ENCODE measurements around the gene NONO. TPM values are rescaled to one million over a fixed set of nuclear protein-coding genes. Genes with fewer than 3 reads are reported as not detected.
"Not testable (repeated sequence)": the region's sequence is repeated elsewhere in the genome, so short reads cannot be mapped to it uniquely, and the experiment has no call there.

Gene NONO
- total RNA-seq, 1 experiment from 2014 or later = 551 TPM

DNA sequence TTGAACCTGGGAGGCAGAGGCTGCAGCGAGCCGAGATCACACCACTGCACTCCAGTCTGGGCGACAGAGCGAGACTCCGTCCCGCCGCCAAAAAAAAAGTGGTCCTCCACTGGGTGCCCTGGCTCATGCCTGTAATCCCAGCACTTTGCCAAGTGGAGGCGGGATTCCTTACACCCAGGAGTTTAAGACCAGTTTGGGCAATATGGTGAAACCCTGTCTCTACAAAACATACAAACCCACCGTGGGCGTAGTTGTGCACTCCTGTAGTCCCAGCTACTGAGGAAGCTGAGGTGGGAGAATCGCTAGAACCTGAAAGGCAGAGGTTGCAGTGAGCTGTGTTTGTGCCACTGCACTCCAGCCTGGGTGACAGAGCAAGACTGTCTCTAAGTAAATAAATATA lies 2.1 kb upstream of the NONO start:
- intact Hi-C loops (cut with micrococcal nuclease; ENCODE audit: unreplicated experiment); H3K9me3 ChIP-seq (ENCODE audit: insufficient read depth, low read depth); H3K9me2 ChIP-seq (ENCODE audit: insufficient read depth); BruUV-seq (replicated peaks); H2AFZ ChIP-seq; H3F3A ChIP-seq (ENCODE audit: insufficient read depth, low read depth); DNase-seq; H3K27me3 ChIP-seq (ENCODE audit: insufficient read depth, low read depth); CTCF ChIA-PET; H3K27ac ChIP-seq; POLR2A ChIA-PET (ENCODE audit: unreplicated experiment); H3K4me3 ChIP-seq; H3K4me2 ChIP-seq: not testable (repeated sequence)
- Histone ChIP-seq H3K79me2 (ENCODE audit: low read depth) (peaks cover 28% of the 10 kb centered on the region), H4K20me1 (ENCODE audit: insufficient read depth) (peaks cover 16% of the 10 kb centered on the region), H3K36me3 (ENCODE audit: low read depth) (0 out of 2 replicates have a peak, but pooled peaks cover 14% of the 10 kb centered on the region), H3K4me1 (replicated peaks; ENCODE audit: insufficient read depth) (peaks cover 17% of the 10 kb centered on the region)

DNA sequence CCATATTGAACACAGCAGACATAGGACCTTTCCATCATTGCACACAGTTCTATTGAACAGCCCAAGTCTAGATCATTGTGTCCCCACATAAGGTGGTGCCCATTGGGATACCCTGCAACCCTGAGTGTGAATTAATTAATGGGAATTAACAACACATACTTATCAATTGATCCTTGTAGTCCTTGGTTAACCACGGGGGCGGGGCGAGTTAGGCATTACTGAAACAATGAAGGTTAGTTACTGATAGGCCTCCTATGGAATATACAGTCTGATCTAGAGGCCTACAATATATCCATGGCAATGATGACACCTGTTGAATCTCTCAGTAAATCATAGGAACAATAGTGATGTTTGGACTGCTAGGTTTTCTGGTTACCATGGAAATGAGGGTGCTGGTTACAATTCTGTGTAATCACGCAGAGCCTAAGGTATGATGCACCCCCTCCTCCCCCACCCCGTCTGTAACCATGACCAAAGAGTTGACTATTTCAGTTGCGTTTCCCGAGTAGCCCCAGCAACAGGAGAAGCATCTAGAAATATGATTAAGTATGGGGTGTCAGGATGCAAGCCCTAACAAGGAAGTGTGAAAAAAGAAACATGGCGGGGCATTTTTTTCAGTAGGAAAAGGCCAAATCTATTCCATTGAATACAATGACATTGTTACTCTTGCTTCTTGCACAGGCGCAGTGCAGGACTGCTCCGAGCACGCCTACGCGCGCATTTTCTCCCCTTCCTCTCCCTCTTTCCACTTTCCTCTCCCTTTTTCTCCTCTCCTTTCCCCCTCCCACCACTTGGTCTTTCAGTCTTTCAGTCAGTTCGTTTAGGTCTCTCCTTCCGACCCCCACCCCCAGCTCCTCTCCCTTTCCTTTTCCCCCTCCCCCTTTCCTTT lies 677 bp upstream of the NONO start:
- CTCF ChIA-PET = interaction anchor here (0.7 kb wide), 1 partner anchor 210 kb away, joined by 3 read pairs; no protein-coding TSS in a partner anchor
- no peak for TF ChIP-seq EZH2 (IDR thresholded peaks at IDR 0.05; ENCODE audit: low read depth)
- TF ChIP-seq, protein P1, sequence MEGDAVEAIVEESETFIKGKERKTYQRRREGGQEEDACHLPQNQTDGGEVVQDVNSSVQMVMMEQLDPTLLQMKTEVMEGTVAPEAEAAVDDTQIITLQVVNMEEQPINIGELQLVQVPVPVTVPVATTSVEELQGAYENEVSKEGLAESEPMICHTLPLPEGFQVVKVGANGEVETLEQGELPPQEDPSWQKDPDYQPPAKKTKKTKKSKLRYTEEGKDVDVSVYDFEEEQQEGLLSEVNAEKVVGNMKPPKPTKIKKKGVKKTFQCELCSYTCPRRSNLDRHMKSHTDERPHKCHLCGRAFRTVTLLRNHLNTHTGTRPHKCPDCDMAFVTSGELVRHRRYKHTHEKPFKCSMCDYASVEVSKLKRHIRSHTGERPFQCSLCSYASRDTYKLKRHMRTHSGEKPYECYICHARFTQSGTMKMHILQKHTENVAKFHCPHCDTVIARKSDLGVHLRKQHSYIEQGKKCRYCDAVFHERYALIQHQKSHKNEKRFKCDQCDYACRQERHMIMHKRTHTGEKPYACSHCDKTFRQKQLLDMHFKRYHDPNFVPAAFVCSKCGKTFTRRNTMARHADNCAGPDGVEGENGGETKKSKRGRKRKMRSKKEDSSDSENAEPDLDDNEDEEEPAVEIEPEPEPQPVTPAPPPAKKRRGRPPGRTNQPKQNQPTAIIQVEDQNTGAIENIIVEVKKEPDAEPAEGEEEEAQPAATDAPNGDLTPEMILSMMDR (conservative IDR thresholded peaks at IDR 0.05) = no peak
- H3K36me3 ChIP-seq (ENCODE audit: low read depth) = 0 out of 2 replicates have a peak, but pooled peaks cover 23% of the 10 kb centered on the region
- peak overlapping the region; percentile 82 for H2AFZ ChIP-seq
- H3K9me3 ChIP-seq (ENCODE audit: insufficient read depth, low read depth) = no peaks in the 10 kb centered on the region
- intact Hi-C loops (cut with micrococcal nuclease; ENCODE audit: unreplicated experiment) = loop anchor here (2.0 kb wide), 2 partner anchors 28 to 100 kb away; partner anchors contain the start of gene ZMYM3
- no TSS peak for BruUV-seq (replicated peaks)
- peaks cover 17% of the 10 kb centered on the region for H3K4me1 ChIP-seq (replicated peaks; ENCODE audit: insufficient read depth)
- no peaks in the 10 kb centered on the region for H3K9me2 ChIP-seq (ENCODE audit: insufficient read depth)
- H3F3A ChIP-seq (ENCODE audit: insufficient read depth, low read depth) = peaks cover 7% of the 10 kb centered on the region; the same call in 1 of the 2 replicates
- H4K20me1 ChIP-seq (ENCODE audit: insufficient read depth) = peaks cover 29% of the 10 kb centered on the region
- no peaks in the 10 kb centered on the region for H3K27me3 ChIP-seq (ENCODE audit: insufficient read depth, low read depth)
- H3K79me2 ChIP-seq (ENCODE audit: low read depth) = peaks cover 43% of the 10 kb centered on the region
- peak overlapping the region; percentile 79 for H3K27ac ChIP-seq
- POLR2A ChIA-PET (ENCODE audit: unreplicated experiment) = interaction anchor here (0.5 to 1.0 kb wide), 6 partner anchors 9 to 1114 kb away, joined by 3 to 9 read pairs (median 6); partner anchors contain the start of gene TAF1
- peak overlapping the region; percentile 94 for H3K4me2 ChIP-seq
- peak overlapping the region; percentile 77; the same call in 1 of the 2 replicates for H3K4me3 ChIP-seq
- peak in 1 of 2 experiments; percentile 48 for DNase-seq

DNA sequence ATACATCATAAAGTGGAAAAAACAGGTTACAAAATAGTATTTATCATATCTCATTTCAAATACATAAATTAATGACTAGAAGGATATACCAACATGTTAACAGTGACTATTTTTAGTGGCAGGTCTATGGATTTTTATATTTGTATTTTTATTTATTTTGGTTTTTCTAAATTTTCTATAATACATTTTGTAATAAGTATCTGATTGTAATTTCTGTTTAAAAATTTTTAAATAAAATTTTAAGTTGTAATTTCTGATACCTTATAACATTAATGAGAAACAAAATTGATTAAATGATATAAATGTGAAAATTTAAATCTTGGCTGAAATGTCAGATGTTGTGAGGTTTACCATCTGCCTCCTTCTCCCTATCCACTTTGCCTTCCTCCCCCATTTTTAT lies 2.5 kb downstream of the NONO start:
- CTCF ChIA-PET = no interaction called here
- Histone ChIP-seq H3K4me3 (peak overlapping the region; percentile 77; the same call in 1 of the 2 replicates), H3K27me3 (ENCODE audit: insufficient read depth, low read depth) (no peaks in the 10 kb centered on the region), H2AFZ (no peak overlapping the region), H3K9me3 (ENCODE audit: insufficient read depth, low read depth) (no peaks in the 10 kb centered on the region), H3K4me2 (peak overlapping the region; percentile 94), H4K20me1 (ENCODE audit: insufficient read depth) (peaks cover 51% of the 10 kb centered on the region), H3K36me3 (ENCODE audit: low read depth) (peaks cover 34% of the 10 kb centered on the region; the same call in 1 of the 2 replicates), H3F3A (ENCODE audit: insufficient read depth, low read depth) (peaks cover 10% of the 10 kb centered on the region; the same call in 1 of the 2 replicates), H3K4me1 (replicated peaks; ENCODE audit: insufficient read depth) (peaks cover 17% of the 10 kb centered on the region), H3K27ac (no peak overlapping the region), H3K79me2 (ENCODE audit: low read depth) (peaks cover 69% of the 10 kb centered on the region), H3K9me2 (ENCODE audit: insufficient read depth) (no peaks in the 10 kb centered on the region)
- intact Hi-C loops (cut with micrococcal nuclease; ENCODE audit: unreplicated experiment) = no loop called here
- DNase-seq = no peak
- TF ChIP-seq, protein P1 (conservative IDR thresholded peaks at IDR 0.05) = no peak
- no peak for TF ChIP-seq EZH2 (IDR thresholded peaks at IDR 0.05; ENCODE audit: low read depth)
- POLR2A ChIA-PET (ENCODE audit: unreplicated experiment) = no interaction called here
- BruUV-seq (replicated peaks) = no TSS peak

All from PC-9 (cell line).